ENCODE results near the gene FARSA. TPM values are rescaled to one million over a fixed set of nuclear protein-coding genes. Genes with fewer than 3 reads are reported as not detected.

The FARSA gene
- total and polyA plus RNA-seq, 2 of the 4 experiments (the other 2 are of a cell fraction), result 49.3 to 80.9 TPM

- no peaks in the 10 kb centered on the region for H3K79me1 ChIP-seq (ENCODE audit: low read depth in 1 of 2, low read length in 2 of 2)
- H2BK15ac ChIP-seq (ENCODE audit: low read depth, low read length), result no peak overlapping the region
- TF ChIP-seq BHLHE40 (IDR thresholded peaks at IDR 0.05; ENCODE audit: low read depth, low read length) (no peak), FOS (IDR thresholded peaks at IDR 0.05; ENCODE audit: low read depth, low read length) (no peak), ELK1 (IDR thresholded peaks at IDR 0.05; ENCODE audit: borderline replicate concordance, low read depth, low read length) (no peak), MAFK (IDR thresholded peaks at IDR 0.05; ENCODE audit: low read depth, low read length) (no peak), NFE2L2 (IDR thresholded peaks at IDR 0.05; ENCODE audit: low read depth, low read length) (no peak), RCOR1 (IDR thresholded peaks at IDR 0.05; ENCODE audit: insufficient replicate concordance, low read length) (no peak), RAD21 (IDR thresholded peaks at IDR 0.05; ENCODE audit: low read length) (no peak), CHD1 (IDR thresholded peaks at IDR 0.05; ENCODE audit: low read depth, low read length) (no peak), MAZ (IDR thresholded peaks at IDR 0.05; ENCODE audit: borderline replicate concordance, low read depth, low read length) (no peak), MXI1 (IDR thresholded peaks at IDR 0.05; ENCODE audit: borderline replicate concordance, low read depth, low read length) (no peak), CTCF (conservative IDR thresholded peaks at IDR 0.05; ENCODE audit: low read depth, low read length) (no peak), POLR2A (IDR thresholded peaks at IDR 0.05; ENCODE audit: low read depth, low read length) (no peak), RFX5 (IDR thresholded peaks at IDR 0.05; ENCODE audit: low read depth, low read length) (no peak), USF2 (IDR thresholded peaks at IDR 0.05; ENCODE audit: low read depth, low read length) (no peak), SMC3 (IDR thresholded peaks at IDR 0.05; ENCODE audit: low read depth, low read length) (no peak)
- no TSS peak for BruUV-seq (replicated peaks)
- H3K9me1 ChIP-seq (ENCODE audit: insufficient read depth, low read length), result 0 out of 2 replicates have a peak, but pooled peaks cover 2% of the 10 kb centered on the region
- H3K36me3 ChIP-seq (ENCODE audit: control insufficient read depth, insufficient read depth, low read length), result no peaks in the 10 kb centered on the region
- H2AFZ ChIP-seq (replicated peaks; ENCODE audit: low read length, poor library complexity), result no peak overlapping the region
- H3K9ac ChIP-seq (ENCODE audit: low read depth, low read length), result no peak overlapping the region
- in situ Hi-C loops (cut with MboI; ENCODE audit: low sequenced_read_pairs) (loop anchor here (10.0 kb wide), 1 partner anchor 622 kb away; no protein-coding TSS in a partner anchor), intact Hi-C loops (cut with micrococcal nuclease) (no loop called here), dilution Hi-C loops (cut with HindIII; ENCODE audit: low sequenced_read_pairs, unreplicated experiment) (no loop called here)
- H3K4me2 ChIP-seq (ENCODE audit: low read depth, low read length), result no peak overlapping the region
- no peak overlapping the region for H3K14ac ChIP-seq (replicated peaks; ENCODE audit: low read depth, low read length)
- H3K27me3 ChIP-seq (ENCODE audit: control insufficient read depth, insufficient read depth, low read length), result no peaks in the 10 kb centered on the region
- H2BK5ac ChIP-seq (ENCODE audit: low read depth, low read length, poor library complexity, severe bottlenecking), result no peak overlapping the region
- no peak overlapping the region for H4K8ac ChIP-seq (ENCODE audit: low read depth in 2 of 2, low read length in 2 of 2)
- no peak overlapping the region for H3K4ac ChIP-seq (ENCODE audit: low read depth, low read length)
- H4K5ac ChIP-seq (ENCODE audit: low read depth, low read length), result no peak overlapping the region
- no peak overlapping the region for H3K27ac ChIP-seq (ENCODE audit: insufficient read depth, low read length)
- H3K4me1 ChIP-seq (ENCODE audit: control insufficient read depth, insufficient read depth, low read length), result peaks cover 2% of the 10 kb centered on the region; the same call in 1 of the 2 replicates
- no peak overlapping the region for H3K18ac ChIP-seq (ENCODE audit: low read depth, low read length)
- ChIA-PET CTCF (no interaction called here), POLR2A (ENCODE audit: unreplicated experiment) (no interaction called here)
- H3K23ac ChIP-seq (ENCODE audit: low read depth, low read length), result no peak overlapping the region
- DNase-seq, result no peak
- no peaks in the 10 kb centered on the region for H3K9me3 ChIP-seq (ENCODE audit: control insufficient read depth, insufficient read depth, low read length)
- no peaks in the 10 kb centered on the region for H4K20me1 ChIP-seq (ENCODE audit: insufficient read depth, low read length)
- no peak for ATAC-seq (ENCODE audit: low read depth)
- peak overlapping the region; percentile 78 for H2AK9ac ChIP-seq (replicated peaks; ENCODE audit: low read depth, low read length, poor library complexity)
- no peak overlapping the region for H2BK20ac ChIP-seq (ENCODE audit: low read depth, low read length)
- no peak overlapping the region for H4K91ac ChIP-seq (ENCODE audit: insufficient read depth, low read depth, low read length)
- H3K4me3 ChIP-seq (ENCODE audit: insufficient read depth, low read depth, low read length), result no peak overlapping the region
- H3K56ac ChIP-seq (ENCODE audit: extremely low read depth, insufficient read depth, low read length), result no peak overlapping the region
- no peak overlapping the region for H2BK120ac ChIP-seq (ENCODE audit: low read depth, low read length)
- WGBS, 2 experiments (ENCODE audit: extremely low coverage in 2 of 2, insufficient read length in 1 of 2), result 68% methylated on average over 11 of the region's 16 CpGs; no CpG with 5 or more reads in 1 of the 2 experiments
- H2AK5ac ChIP-seq (ENCODE audit: low read depth, low read length), result no peak overlapping the region
Measured at GRCh38 chr19:12973236-12973635, 39.7 kb upstream of the FARSA start.

All from IMR-90 (cell line).